ENCODE results near the gene CCNY. TPM values are rescaled to one million over a fixed set of nuclear protein-coding genes. Genes with fewer than 3 reads are reported as not detected.

CCNY gene
- total RNA-seq, 1 experiment from 2014 or later, result 59.1 TPM

DNA sequence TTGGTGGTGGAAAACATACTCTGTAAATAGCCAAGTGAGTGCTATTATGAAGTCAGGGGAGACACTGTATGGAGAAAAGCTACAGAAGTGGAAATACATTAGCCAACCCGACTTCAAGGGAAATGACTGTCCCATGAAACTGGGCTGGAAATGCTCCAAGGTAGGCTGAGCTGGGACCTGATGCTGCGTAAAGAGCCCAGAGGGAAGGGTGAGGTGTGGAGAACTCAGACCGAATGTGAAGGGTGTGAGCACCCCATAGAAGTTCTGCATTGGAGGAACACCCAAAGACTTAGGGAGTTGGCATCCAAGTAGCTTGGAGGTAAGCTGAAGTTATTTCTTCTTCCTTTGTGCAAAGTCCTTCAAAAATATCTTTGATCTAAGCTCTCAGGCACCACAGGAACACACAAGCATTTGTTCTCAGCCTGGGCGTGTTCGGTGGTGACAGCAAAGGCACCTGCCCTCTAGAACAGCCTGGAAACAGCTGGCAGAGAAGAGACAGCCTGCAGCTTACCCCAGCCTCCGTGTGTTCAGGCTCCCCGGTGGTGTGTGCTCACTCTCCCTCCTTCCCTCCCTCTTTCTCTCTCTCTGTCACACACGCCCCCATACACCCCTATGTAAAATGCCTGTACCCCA, 249.7 kb downstream of the CCNY start:
- Mint-ChIP-seq H3K4me3 (ENCODE audit: low read depth, unreplicated experiment) (no peak overlapping the region), H3K27me3 (ENCODE audit: unreplicated experiment) (peaks cover 34% of the 10 kb centered on the region), H3K36me3 (ENCODE audit: insufficient read depth, unreplicated experiment) (peaks cover 3% of the 10 kb centered on the region), H3K4me1 (ENCODE audit: low read depth, unreplicated experiment) (no peaks in the 10 kb centered on the region), H3K9me3 (ENCODE audit: low read depth, unreplicated experiment) (peaks cover 2% of the 10 kb centered on the region), H3K27ac (ENCODE audit: unreplicated experiment) (no peak overlapping the region)
- intact Hi-C loops (cut with micrococcal nuclease; ENCODE audit: unreplicated experiment), result no loop called here
- CTCF ChIA-PET, result no interaction called here
- TF ChIP-seq, protein P1, sequence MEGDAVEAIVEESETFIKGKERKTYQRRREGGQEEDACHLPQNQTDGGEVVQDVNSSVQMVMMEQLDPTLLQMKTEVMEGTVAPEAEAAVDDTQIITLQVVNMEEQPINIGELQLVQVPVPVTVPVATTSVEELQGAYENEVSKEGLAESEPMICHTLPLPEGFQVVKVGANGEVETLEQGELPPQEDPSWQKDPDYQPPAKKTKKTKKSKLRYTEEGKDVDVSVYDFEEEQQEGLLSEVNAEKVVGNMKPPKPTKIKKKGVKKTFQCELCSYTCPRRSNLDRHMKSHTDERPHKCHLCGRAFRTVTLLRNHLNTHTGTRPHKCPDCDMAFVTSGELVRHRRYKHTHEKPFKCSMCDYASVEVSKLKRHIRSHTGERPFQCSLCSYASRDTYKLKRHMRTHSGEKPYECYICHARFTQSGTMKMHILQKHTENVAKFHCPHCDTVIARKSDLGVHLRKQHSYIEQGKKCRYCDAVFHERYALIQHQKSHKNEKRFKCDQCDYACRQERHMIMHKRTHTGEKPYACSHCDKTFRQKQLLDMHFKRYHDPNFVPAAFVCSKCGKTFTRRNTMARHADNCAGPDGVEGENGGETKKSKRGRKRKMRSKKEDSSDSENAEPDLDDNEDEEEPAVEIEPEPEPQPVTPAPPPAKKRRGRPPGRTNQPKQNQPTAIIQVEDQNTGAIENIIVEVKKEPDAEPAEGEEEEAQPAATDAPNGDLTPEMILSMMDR (IDR thresholded peaks at IDR 0.05; ENCODE audit: unreplicated experiment), result no peak
- no peak for DNase-seq
- no TSS peak for BruUV-seq (replicated peaks)

DNA sequence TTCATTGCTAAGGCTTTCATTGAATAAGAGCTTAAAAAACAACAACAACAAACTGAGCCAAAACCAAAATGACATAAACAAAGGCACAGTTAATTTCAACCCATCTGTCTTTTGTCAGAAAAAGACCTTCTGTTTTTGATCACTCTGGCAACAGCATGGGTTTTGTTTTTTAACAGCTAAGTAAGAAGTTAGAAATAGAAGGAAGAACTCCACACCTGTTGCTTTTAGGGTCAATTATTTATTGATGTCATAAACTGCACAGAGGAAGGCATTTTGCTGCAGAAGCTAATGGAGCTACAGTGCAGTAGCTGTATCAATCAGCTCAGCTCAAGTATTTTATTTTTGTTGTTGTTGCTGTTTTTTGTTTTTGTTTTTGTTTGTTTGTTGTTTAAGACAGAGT, 252.5 kb downstream of the CCNY start:
- peaks cover 3% of the 10 kb centered on the region for H3K36me3 Mint-ChIP-seq (ENCODE audit: insufficient read depth, unreplicated experiment)
- H3K27ac Mint-ChIP-seq (ENCODE audit: unreplicated experiment), result no peak overlapping the region
- H3K4me3 Mint-ChIP-seq (ENCODE audit: low read depth, unreplicated experiment), result no peak overlapping the region
- intact Hi-C loops (cut with micrococcal nuclease; ENCODE audit: unreplicated experiment), result no loop called here
- peaks cover 2% of the 10 kb centered on the region for H3K9me3 Mint-ChIP-seq (ENCODE audit: low read depth, unreplicated experiment)
- no TSS peak for BruUV-seq (replicated peaks)
- TF ChIP-seq, protein P1 (IDR thresholded peaks at IDR 0.05; ENCODE audit: unreplicated experiment), result no peak
- peaks cover 45% of the 10 kb centered on the region for H3K27me3 Mint-ChIP-seq (ENCODE audit: unreplicated experiment)
- DNase-seq, result no peak
- no peaks in the 10 kb centered on the region for H3K4me1 Mint-ChIP-seq (ENCODE audit: low read depth, unreplicated experiment)
- CTCF ChIA-PET, result interaction anchor here (1.6 kb wide), 1 partner anchor 26 kb away, joined by 4 read pairs; no protein-coding TSS in a partner anchor

DNA sequence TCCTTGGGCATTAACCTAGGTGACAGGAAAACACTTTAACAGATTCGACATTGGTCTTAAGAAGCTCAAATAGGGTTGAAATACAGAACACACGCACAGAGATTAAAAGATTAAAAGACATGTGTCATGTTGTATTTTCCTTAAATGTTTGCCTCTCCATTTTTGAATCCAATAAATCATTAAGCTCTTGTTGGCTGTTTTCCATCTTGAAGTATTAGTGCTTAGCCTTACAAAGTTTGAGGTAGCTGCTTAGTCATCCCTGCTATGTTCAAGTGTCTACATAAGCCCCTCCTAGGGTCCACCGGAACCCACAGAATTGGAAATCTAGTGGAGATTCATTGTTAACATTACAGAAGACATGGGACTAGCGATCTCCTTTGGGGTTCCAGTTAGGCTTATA, 256.1 kb downstream of the CCNY start:
- no peaks in the 10 kb centered on the region for H3K36me3 Mint-ChIP-seq (ENCODE audit: insufficient read depth, unreplicated experiment)
- H3K9me3 Mint-ChIP-seq (ENCODE audit: low read depth, unreplicated experiment), result peaks cover 2% of the 10 kb centered on the region
- peaks cover 34% of the 10 kb centered on the region for H3K27me3 Mint-ChIP-seq (ENCODE audit: unreplicated experiment)
- BruUV-seq (replicated peaks), result no TSS peak
- no peak overlapping the region for H3K27ac Mint-ChIP-seq (ENCODE audit: unreplicated experiment)
- TF ChIP-seq, protein P1 (IDR thresholded peaks at IDR 0.05; ENCODE audit: unreplicated experiment), result no peak
- H3K4me1 Mint-ChIP-seq (ENCODE audit: low read depth, unreplicated experiment), result no peaks in the 10 kb centered on the region
- intact Hi-C loops (cut with micrococcal nuclease; ENCODE audit: unreplicated experiment), result no loop called here
- CTCF ChIA-PET, result interaction anchor here (0.6 kb wide), 1 partner anchor 1350 kb away, joined by 3 read pairs; no protein-coding TSS in a partner anchor
- no peak for DNase-seq
- H3K4me3 Mint-ChIP-seq (ENCODE audit: low read depth, unreplicated experiment), result no peak overlapping the region

DNA sequence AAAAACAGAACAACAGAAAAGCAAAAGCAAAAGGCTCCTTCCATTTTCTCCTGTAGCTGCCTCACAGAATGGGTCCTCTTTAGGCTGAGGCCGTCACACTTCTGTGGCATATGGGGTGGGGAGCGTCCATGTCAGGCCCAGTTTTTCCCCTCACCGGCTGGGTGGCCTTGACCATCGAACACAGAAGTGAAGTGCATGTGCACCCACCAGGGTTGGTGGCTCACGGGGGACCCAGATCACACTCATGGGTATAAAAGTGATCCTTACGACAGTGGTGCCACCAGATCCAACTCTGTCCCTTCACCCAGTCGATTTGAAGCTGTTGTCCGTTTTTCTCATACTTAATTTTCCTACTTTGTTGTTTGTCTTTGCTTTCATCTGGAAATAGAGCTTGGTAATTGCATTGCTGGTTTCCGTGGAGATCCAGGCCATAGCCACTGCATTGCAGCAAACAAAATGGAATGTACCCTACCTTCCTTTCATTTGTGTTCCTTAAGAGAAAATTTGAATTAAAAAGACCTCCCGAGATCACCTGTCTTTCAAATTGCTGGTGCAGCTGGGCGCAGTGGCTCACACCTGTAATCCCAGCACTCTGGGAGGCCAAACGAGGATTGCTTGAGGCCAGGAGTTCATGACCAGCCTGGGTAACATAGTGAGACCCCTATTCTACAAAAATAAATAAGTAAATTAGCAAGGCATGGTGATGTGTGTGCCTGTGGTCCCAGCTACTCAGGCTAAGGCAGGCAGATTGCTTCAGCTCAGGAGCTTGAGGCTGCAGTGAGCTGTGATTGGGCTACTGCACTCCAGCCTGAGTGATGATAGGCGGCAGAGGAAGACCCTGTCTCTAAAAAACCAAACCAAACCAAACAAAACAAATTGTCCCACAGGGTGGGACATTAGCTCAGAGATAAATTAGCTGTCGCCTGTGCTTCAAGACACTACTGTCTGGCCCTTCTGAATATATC, 258.1 kb downstream of the CCNY start:
- TF ChIP-seq, protein P1 (IDR thresholded peaks at IDR 0.05; ENCODE audit: unreplicated experiment), result no peak
- Mint-ChIP-seq H3K27me3 (ENCODE audit: unreplicated experiment) (peaks cover 49% of the 10 kb centered on the region), H3K4me3 (ENCODE audit: low read depth, unreplicated experiment) (no peak overlapping the region), H3K27ac (ENCODE audit: unreplicated experiment) (no peak overlapping the region), H3K9me3 (ENCODE audit: low read depth, unreplicated experiment) (peaks cover 2% of the 10 kb centered on the region), H3K36me3 (ENCODE audit: insufficient read depth, unreplicated experiment) (no peaks in the 10 kb centered on the region), H3K4me1 (ENCODE audit: low read depth, unreplicated experiment) (no peaks in the 10 kb centered on the region)
- no TSS peak for BruUV-seq (replicated peaks)
- CTCF ChIA-PET, result no interaction called here
- DNase-seq, result no peak
- intact Hi-C loops (cut with micrococcal nuclease; ENCODE audit: unreplicated experiment), result no loop called here

Measured in Calu3 (cell line).